KMS-11 (cell line): ENCODE data around the gene CYP2W1.
"Not testable (repeated sequence)": the region's sequence is repeated elsewhere in the genome, so short reads cannot be mapped to it uniquely, and the experiment has no call there.

Experiments used
- H2AFZ ChIP-seq: fragments of 200-600 bp; sonication (generic); 2 replicates; pipeline ENCODE4 v1.6.1; 2016; ENCODE audit warnings: antibody characterized with exemption, mixed run types, low read depth
- H3K27ac ChIP-seq: fragments of 200-600 bp; sonication (generic); 2 replicates; pipeline ENCODE4 v1.6.1; 2016; ENCODE audit warnings: mild to moderate bottlenecking, mixed run types
- H3K27me3 ChIP-seq: fragments of 200-600 bp; sonication (generic); 2 replicates; pipeline ENCODE4 v1.6.1; 2017; ENCODE audit warnings: mild to moderate bottlenecking, low read depth, mixed run types, moderate library complexity; ENCODE audit not compliant: insufficient read depth
- H3K36me3 ChIP-seq: fragments of 200-600 bp; sonication (generic); 2 replicates; pipeline ENCODE4 v1.6.1; 2017; ENCODE audit warnings: mild to moderate bottlenecking, mixed run types; ENCODE audit not compliant: insufficient read depth
- H3K4me1 ChIP-seq: fragments of 200-600 bp; sonication (generic); 2 replicates; pipeline ENCODE4 v1.6.1; 2016; ENCODE audit warnings: mild to moderate bottlenecking, low read depth, mixed run types; ENCODE audit not compliant: poor library complexity, severe bottlenecking
- H3K4me2 ChIP-seq: fragments of 200-600 bp; sonication (generic); 2 replicates; pipeline ENCODE4 v1.7.0; 2016; ENCODE audit warnings: mild to moderate bottlenecking, mixed run types
- H3K4me3 ChIP-seq: fragments of 200-600 bp; sonication (generic); IDR thresholded peaks from 2 replicates; pipeline ENCODE4 v1.6.1; 2017; ENCODE audit warnings: low read depth, low read length, mixed read lengths; ENCODE audit not compliant: insufficient read depth
- H3K79me2 ChIP-seq: fragments of 200-600 bp; sonication (generic); 2 replicates; pipeline ENCODE4 v1.6.1; 2016; ENCODE audit warnings: low read depth, mixed run types; ENCODE audit not compliant: insufficient read depth
- H3K9ac ChIP-seq: fragments of 200-600 bp; sonication (generic); 2 replicates; pipeline ENCODE4 v1.6.1; 2016; ENCODE audit warnings: mild to moderate bottlenecking, mixed run types
- H4K20me1 ChIP-seq: fragments of 200-600 bp; sonication (generic); 2 replicates; pipeline ENCODE4 v1.6.1; 2016; ENCODE audit warnings: mild to moderate bottlenecking, mixed run types; ENCODE audit not compliant: insufficient read depth
- TF ChIP-seq, protein P1 (sequence below): fragments of 200-600 bp; sonication (generic); conservative IDR thresholded peaks from 2 replicates; pipeline ENCODE4 v1.6.1; 2017; ENCODE audit warnings: low read depth, mild to moderate bottlenecking, antibody characterized with exemption, low read length, moderate library complexity, mixed read lengths

The CYP2W1 gene

DNA sequence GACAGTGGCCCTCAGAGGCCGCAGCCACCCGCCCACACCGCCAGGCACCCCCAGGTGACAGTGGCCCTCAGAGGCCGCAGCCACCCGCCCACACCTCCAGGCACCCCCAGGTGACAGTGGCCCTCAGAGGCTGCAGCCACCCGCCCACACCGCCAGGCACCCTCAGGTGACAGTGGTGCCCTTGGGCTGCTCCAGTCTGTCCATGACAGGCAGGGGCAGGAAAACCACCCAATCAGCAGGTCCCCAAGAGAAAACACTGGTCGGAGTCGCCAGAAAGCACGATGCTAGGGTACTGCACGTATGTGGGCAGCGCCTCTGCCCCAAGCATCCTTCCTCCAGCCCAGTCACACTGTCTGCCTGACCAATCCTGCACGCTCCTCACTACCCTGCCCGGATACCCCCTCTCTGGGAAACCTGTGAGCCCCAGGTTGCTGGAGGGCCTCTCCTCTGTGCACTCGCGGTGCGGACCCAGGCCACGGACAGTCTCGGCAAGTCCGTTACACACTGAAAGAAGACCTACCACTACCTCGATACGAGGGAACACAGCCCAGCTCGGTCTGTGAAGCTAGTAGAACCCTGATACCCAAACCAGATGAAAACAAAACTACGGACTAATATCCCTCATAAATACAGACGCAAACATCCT lies 49.7 kb downstream of the CYP2W1 start:
- no peaks in the 10 kb centered on the region for H3K27me3 ChIP-seq
- no peaks in the 10 kb centered on the region for H4K20me1 ChIP-seq
- no peak overlapping the region for H3K4me2 ChIP-seq
- no peaks in the 10 kb centered on the region for H3K4me1 ChIP-seq
- H3K79me2 ChIP-seq: no peaks in the 10 kb centered on the region
- TF ChIP-seq, protein P1, sequence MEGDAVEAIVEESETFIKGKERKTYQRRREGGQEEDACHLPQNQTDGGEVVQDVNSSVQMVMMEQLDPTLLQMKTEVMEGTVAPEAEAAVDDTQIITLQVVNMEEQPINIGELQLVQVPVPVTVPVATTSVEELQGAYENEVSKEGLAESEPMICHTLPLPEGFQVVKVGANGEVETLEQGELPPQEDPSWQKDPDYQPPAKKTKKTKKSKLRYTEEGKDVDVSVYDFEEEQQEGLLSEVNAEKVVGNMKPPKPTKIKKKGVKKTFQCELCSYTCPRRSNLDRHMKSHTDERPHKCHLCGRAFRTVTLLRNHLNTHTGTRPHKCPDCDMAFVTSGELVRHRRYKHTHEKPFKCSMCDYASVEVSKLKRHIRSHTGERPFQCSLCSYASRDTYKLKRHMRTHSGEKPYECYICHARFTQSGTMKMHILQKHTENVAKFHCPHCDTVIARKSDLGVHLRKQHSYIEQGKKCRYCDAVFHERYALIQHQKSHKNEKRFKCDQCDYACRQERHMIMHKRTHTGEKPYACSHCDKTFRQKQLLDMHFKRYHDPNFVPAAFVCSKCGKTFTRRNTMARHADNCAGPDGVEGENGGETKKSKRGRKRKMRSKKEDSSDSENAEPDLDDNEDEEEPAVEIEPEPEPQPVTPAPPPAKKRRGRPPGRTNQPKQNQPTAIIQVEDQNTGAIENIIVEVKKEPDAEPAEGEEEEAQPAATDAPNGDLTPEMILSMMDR: no peak
- no peak overlapping the region for H3K4me3 ChIP-seq
- H3K27ac ChIP-seq: no peak overlapping the region
- H2AFZ ChIP-seq: no peak overlapping the region
- no peak overlapping the region for H3K9ac ChIP-seq
- no peaks in the 10 kb centered on the region for H3K36me3 ChIP-seq

DNA sequence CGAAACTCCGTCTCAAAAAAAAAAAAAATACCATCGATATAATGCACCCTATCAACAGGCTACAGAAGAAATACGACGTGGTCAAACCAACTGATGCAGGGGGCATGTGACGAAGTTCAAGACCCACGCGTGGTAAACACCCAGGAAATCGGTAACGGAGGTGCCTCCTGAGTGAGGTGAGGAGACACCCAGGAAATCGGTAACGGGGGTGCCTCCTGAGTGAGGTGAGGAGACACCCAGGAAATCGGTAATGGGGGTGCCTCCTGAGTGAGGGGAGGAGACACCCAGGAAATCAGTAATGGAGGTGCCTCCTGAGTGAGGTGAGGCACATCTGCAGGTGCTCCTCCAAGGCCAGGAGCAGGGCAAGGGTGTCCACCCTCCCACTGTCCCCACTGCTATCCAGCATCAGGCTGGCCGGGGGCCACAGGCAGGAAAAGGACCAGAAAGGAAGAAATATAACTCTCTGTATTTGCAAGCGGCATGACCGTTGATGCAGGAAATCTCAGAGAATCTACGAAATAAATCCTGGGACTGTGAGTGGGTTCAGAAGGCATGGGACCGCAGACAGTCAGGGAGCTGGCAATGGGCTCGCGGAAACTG lies 50.7 kb downstream of the CYP2W1 start:
- H3K27me3 ChIP-seq: no peaks in the 10 kb centered on the region
- no peak overlapping the region for H2AFZ ChIP-seq
- H3K79me2 ChIP-seq: no peaks in the 10 kb centered on the region
- H3K4me1 ChIP-seq: no peaks in the 10 kb centered on the region
- TF ChIP-seq, protein P1: no peak
- no peak overlapping the region for H3K4me3 ChIP-seq
- H3K36me3 ChIP-seq: no peaks in the 10 kb centered on the region
- H3K4me2 ChIP-seq: no peak overlapping the region
- H3K9ac ChIP-seq: no peak overlapping the region
- no peaks in the 10 kb centered on the region for H4K20me1 ChIP-seq
- H3K27ac ChIP-seq: no peak overlapping the region

DNA sequence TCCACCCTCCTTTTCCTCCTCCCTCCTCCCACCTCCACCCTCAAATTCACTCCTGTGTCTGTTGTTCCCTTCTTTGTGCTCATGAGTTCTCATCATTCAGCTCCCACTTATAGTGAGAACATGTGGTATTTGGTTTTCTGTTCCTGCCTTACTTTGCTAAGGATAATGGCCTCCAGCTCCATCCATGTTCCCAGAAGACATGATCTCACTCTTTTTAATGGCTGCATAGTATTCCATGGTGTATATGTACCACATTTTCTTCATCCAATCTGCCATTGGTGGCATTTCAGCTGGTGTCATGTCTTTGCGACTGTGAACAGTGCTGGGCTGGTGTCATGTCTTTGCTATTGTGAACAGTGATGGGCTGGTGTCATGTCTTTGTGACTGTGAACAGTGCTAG lies 51.8 kb downstream of the CYP2W1 start:
- not testable (repeated sequence) for H3K27me3 ChIP-seq, H3K4me2 ChIP-seq, H2AFZ ChIP-seq, H3K4me3 ChIP-seq, H3K9ac ChIP-seq, H4K20me1 ChIP-seq, H3K27ac ChIP-seq, H3K36me3 ChIP-seq, H3K79me2 ChIP-seq, H3K4me1 ChIP-seq

DNA sequence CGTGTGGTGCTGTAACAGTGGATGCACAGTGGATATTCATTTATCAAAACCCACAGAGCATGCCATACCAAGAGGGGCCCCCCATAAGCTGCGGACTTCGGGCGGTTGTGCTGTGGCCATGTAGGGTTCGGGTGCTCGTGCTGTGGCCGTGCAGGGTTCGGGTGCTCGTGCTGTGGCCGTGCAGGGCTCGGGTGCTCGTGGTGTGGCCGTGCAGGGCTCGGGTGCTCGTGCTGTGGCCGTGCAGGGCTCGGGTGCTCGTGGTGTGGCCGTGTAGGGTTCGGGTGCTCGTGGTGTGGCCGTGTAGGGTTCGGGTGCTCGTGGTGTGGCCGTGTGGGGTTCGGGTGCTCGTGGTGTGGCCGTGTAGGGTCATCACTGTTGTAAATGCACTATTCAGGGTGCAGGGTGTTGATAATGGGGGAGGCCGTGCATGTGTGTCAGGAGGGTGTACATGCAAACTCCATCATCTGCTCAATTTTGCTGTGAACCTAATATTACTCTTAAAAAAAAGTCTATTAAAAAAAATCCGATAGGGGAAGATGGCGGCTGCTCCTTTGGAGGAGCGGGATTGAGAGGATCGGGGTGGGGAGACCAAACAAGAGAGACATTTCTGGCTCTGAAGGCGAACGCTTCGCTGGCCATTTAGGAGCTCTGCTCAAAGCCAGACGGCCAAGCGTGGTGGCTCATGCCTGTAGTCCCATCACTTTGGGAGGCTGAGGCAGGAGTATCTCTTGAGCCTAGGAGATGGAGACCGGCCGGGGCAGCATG lies 53.4 kb downstream of the CYP2W1 start:
- H2AFZ ChIP-seq, H3K9ac ChIP-seq, H3K27ac ChIP-seq, H3K4me2 ChIP-seq, H3K27me3 ChIP-seq, H4K20me1 ChIP-seq, H3K4me3 ChIP-seq, H3K4me1 ChIP-seq, H3K79me2 ChIP-seq, H3K36me3 ChIP-seq: not testable (repeated sequence)
